ENCODE measurements around the gene MEIS1. TPM values are rescaled to one million over a fixed set of nuclear protein-coding genes. Genes with fewer than 3 reads are reported as not detected.

Gene MEIS1
- total RNA-seq, 1 donor from 2014 or later = 107 TPM

GRCh38 chr2:66457545-66457944 is 22.6 kb downstream of the MEIS1 start:
- Mint-ChIP-seq H3K27me3 (ENCODE audit: low read depth) (no peaks in the 10 kb centered on the region), H3K27ac (ENCODE audit: unreplicated experiment) (no peak overlapping the region), H3K36me3 (ENCODE audit: low read depth) (peaks cover 7% of the 10 kb centered on the region), H3K4me1 (peaks cover 41% of the 10 kb centered on the region), H3K4me3 (no peak overlapping the region), H3K9me3 (no peaks in the 10 kb centered on the region)
- no peak for DNase-seq (ENCODE audit: low read depth, low spot score)
- TF ChIP-seq CTCF (conservative IDR thresholded peaks at IDR 0.05) = no peak

- peaks cover 7% of the 10 kb centered on the region for H3K36me3 Mint-ChIP-seq (ENCODE audit: low read depth)
- H3K9me3 Mint-ChIP-seq = no peaks in the 10 kb centered on the region
- H3K4me1 Mint-ChIP-seq = peaks cover 52% of the 10 kb centered on the region
- H3K27ac Mint-ChIP-seq (ENCODE audit: unreplicated experiment) = no peak overlapping the region
- no peak overlapping the region for H3K4me3 Mint-ChIP-seq
- no peak for DNase-seq (ENCODE audit: low read depth, low spot score)
- TF ChIP-seq CTCF (conservative IDR thresholded peaks at IDR 0.05) = no peak
- H3K27me3 Mint-ChIP-seq (ENCODE audit: low read depth) = no peaks in the 10 kb centered on the region
These were observed 25.1 kb downstream of the MEIS1 start for GRCh38 chr2:66460031-66460430.

GRCh38 chr2:66461001-66461663 is 26.2 kb downstream of the MEIS1 start:
- H3K9me3 Mint-ChIP-seq = no peaks in the 10 kb centered on the region
- no peak for DNase-seq (ENCODE audit: low read depth, low spot score)
- peaks cover 63% of the 10 kb centered on the region for H3K4me1 Mint-ChIP-seq
- no peaks in the 10 kb centered on the region for H3K27me3 Mint-ChIP-seq (ENCODE audit: low read depth)
- H3K36me3 Mint-ChIP-seq (ENCODE audit: low read depth) = peaks cover 7% of the 10 kb centered on the region
- H3K4me3 Mint-ChIP-seq = no peak overlapping the region
- H3K27ac Mint-ChIP-seq (ENCODE audit: unreplicated experiment) = no peak overlapping the region
- TF ChIP-seq CTCF (conservative IDR thresholded peaks at IDR 0.05) = no peak

GRCh38 chr2:66461664-66462500 is 27.0 kb downstream of the MEIS1 start:
- Mint-ChIP-seq H3K4me3 (peak overlapping the region; percentile 16), H3K4me1 (peaks cover 70% of the 10 kb centered on the region), H3K36me3 (ENCODE audit: low read depth) (peaks cover 7% of the 10 kb centered on the region), H3K9me3 (no peaks in the 10 kb centered on the region), H3K27me3 (ENCODE audit: low read depth) (no peaks in the 10 kb centered on the region), H3K27ac (ENCODE audit: unreplicated experiment) (peak overlapping the region; percentile 22)
- no peak for TF ChIP-seq CTCF (conservative IDR thresholded peaks at IDR 0.05)
- DNase-seq (ENCODE audit: low read depth, low spot score) = no peak

- Mint-ChIP-seq H3K27ac (ENCODE audit: unreplicated experiment) (peak overlapping the region; percentile 22), H3K36me3 (ENCODE audit: low read depth) (peaks cover 7% of the 10 kb centered on the region), H3K4me3 (peak overlapping the region; percentile 16), H3K9me3 (no peaks in the 10 kb centered on the region), H3K27me3 (ENCODE audit: low read depth) (no peaks in the 10 kb centered on the region), H3K4me1 (peaks cover 74% of the 10 kb centered on the region)
- TF ChIP-seq CTCF (conservative IDR thresholded peaks at IDR 0.05) = no peak
- DNase-seq (ENCODE audit: low read depth, low spot score) = no peak
These were observed 27.5 kb downstream of the MEIS1 start for GRCh38 chr2:66462501-66462825.

All from neural crest cell (in vitro differentiated cells).